Measurements from ENCODE around the gene SLC25A1.
"Not testable (repeated sequence)": the region's sequence is repeated elsewhere in the genome, so short reads cannot be mapped to it uniquely, and the experiment has no call there.

SLC25A1 gene

DNA sequence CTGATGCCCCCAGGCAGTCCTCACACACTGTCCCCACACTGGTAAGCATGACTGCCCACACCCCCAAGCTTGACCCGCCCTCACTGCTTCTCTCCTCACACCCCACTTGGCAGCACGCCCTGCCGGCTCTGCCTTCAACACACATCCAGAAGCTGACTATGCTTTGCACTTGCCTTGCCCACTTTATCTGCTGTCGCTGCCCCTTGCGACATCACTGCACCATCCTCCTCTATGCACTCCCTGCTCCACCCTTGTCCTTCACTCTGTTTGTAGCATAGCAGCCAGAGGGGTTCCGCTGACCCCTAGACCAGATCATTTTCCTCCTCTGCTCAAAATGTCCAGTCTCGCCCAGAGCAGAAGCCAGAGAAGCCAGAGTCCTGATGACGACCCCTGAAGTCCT lies 25.3 kb upstream of the SLC25A1 start:
- DNase-seq: no peak

DNA sequence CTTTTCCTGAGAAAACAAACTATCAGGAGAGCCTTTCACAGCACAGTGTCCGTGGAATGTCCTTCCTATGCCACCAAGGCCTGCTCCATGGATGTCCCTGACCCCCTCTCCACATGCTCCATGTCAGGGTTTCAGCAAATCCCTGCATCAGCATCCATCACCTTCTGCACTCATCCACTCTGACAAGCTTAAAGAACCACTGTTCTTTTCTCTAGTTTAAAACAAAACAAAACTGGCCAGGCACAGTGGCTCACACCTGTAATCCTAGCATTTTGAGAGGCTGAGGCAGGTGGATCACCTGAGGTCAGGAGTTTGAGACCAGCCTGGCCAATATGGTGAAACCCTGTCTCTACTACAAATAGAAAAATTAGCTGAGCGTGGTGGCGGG lies 24.3 kb upstream of the SLC25A1 start:
- DNase-seq: not testable (repeated sequence)

DNA sequence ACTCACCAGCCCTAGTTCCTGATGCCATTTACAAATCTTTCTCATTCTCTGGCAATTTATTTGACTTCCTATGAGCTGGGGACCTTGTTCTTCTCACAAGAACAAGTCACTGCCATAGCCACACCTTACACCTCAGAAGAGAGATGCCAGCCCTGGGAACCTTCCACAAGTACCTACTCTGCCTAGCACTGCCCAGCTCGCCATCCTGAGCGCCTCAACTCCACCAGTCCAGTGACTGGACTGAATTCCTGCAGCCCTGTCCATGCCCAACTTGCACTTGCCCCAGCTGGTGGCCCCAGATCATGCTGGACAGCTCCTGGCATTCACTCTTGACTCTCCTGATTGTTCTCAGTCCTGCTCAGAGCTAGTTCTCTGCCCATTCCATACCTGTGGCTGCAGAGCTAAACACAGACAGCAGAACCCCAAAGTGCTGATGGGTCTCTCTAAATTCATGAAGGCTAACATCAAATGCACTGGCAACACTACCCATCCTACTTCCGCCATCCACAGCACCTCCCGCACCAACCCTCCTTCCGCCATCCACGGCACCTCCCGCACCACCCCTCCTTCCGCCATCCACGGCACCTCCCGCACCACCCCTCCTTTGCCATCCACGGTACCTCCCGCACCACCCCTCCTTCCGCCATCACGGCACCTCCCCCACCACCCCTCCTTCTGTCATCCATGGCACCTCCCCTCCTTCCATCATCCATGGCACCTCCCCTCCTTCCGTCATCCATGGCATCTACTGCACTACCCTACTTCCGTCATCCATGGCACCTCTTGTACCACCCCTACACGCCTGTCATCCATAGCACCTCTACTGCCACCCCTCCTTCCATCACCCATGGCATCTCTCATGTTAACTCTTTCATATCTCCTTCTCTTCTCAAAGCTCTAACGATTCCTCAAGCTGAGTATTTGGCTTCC lies 23.6 kb upstream of the SLC25A1 start:
- DNase-seq: no peak

DNA sequence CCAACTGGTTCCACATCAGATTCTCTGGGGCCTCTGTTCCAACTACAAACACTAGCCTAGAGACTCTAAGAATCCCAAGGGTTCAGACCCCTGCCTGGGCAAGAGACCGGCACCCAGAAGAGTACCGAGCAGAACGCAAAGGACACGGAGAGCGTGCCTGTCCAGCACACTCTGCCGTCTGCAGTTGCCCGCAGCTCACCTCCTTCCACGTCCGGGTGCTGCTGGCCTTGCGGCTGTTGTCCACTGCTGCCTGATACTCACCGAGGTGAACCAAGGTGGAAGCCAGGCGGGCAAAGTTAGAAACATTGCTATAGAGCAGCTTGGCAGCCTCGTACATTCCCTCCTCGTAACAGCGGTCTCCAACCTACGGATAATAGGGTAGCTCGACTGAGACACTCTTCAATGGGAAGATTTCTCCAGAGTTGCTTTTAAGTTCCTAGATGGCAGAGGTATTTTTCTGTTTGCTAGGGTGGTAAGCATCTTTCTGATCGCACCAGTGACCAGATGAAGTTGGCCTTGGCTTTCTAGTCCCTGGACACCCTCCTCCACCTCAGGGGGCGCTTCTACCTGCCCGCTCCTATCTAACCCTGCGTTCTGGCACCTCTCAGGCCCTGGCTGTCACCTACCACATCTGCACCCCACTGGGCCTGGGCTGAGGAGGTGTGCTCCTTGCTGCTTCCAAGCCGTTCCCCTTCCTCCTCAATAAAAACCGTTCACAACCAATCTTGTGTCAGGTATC lies 22.8 kb upstream of the SLC25A1 start:
- no peak for DNase-seq

GRCh38 chr22:19199479-19199878 lies 20.9 kb upstream of the SLC25A1 start:
- no peak for DNase-seq

DNA sequence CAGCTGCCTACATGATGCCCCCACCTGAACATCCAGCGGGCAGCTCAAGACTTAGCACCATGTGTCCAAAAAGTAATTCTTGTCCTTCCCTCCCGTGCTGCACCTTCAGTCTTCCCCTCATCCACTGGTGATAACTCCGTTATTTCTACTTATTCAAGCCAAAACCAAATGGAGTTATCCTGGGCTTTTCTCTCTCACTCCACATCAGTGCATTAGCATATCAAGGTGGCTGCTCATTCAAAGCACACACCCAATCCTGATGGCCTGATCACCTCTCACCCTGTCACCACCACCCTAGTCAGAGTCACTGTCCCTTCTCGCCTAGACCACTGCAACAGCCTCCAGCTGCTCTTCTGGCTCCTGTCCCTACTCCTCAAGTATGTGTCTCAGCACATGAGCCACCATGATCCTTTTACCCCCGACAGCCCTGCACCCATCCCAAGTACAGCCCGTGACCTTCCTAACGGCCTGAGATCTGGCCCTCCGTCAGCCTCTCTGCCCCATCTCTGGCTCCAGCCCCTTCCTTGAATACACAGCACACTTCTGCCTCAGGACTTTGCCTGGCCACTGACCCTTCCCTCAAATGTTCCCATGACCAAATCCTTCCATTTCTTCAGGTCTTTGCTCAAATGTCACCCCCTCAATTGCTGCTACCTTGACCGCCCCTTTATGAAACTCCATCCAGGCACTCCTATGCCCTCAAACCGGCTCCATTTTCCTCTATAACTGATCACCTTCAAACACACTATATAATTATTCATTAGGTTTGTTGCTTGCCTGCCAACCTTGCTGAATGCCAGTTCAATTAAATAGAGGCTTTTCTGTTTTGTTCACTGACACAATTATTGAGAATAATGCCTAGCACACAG lies 19.7 kb upstream of the SLC25A1 start:
- DNase-seq: no peak

GRCh38 chr22:19196841-19197612 lies 18.5 kb upstream of the SLC25A1 start:
- DNase-seq: no peak

DNA sequence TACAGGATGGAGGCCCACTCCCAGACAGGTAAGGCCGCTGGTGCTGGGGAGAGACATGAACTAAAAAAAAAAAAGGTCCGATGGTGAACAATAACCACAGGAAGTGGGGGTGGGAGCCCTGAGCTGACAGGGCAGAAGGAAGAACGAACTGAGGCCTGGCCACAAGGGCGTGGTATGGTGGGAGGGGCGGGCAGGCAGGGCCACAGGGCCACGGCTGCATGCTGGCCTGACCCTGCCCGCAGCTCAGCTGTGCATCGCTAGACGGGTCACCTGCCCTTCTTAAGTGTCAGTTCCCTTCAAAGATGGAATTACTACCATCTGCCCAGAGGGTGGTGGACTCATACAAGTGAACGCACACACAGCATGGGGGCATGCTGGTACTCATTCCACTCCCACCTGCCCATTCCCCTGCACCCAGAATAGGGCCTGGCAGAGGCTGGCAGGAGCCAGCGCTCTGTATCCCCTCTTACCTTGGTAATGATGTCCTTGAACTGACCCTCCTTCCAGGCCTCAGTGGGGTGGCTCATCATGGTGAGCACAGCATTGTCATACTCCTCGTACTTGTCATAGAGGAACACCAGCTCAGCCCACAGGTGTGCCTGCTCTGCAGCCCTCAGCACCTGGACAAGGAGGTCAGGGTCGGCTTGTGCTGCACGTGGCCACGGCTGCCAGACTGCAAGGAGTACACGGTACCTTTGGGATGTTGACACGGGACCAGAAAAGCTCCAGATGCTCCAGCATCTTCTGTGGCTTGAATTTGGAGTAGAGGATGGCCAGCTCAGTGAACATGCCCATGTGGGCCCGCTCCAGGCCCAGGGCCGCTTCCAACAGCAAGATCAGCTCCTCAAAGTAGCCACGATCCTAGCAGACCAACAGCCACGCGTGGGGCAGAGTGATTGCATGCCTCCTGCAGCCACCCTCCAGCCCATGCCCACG lies 17.5 kb upstream of the SLC25A1 start:
- DNase-seq: no peak

- no peak for DNase-seq
These were observed 16.4 kb upstream of the SLC25A1 start for GRCh38 chr22:19194766-19195536.

DNA sequence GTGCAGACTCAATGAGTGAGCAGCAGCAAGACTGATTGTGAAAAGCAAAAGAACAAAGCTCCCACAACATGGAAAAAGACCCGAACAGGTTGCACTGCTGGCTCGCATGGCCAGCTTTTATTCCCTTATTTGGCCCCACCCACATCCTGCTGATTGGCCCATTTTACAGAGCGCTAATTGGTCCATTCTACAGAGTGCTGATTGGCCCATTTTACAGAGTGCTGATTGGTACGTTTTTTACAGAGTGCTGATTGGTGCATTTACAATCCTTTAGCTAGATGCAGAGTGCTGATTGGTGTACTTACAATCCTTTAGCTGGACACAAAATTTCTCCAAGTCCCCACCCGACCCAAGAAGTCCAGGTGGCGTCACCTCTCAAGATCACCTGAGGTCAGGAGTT lies 15.3 kb upstream of the SLC25A1 start:
- DNase-seq: no peak

DNA sequence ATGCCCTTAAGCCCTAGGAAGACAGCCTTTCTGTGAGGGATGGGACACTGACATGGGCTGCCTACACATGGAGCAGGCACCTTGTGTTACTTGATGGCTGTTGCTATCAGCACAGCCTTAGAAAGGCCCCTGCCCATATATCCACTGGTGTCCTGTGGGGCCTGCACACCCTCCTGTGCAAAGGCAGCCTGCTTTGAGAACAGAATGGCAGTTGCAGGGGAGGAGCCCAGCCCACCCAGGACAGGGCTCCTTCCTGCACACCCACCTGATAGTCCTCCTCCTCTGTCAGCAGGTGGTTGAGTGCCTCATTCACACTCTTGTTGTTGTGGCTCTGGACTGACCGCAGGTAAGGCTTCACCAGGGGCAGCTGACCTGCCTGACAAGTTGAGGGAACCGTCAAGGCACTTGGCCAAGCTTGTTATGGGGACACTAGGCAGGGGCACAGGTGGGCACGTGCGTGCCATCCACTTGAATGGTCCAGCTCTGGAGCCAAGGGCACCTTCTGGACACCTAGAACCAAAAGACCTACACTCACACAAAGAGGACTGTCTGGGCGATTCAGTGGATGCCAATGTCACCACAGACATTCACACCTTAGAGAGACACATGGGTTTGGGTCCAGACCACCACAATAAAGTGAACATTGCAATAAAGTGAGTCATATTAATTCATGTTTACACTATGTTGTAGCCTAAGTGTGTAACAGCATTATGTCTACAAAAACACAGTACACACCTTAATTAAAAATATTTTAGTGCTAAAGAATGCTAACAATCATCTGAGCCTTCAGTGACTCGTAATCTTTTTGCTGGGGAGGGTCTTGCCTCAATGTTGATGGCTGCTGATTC lies 9.4 kb upstream of the SLC25A1 start:
- DNase-seq: no peak

- no peak for DNase-seq
These were observed 5.9 kb upstream of the SLC25A1 start for GRCh38 chr22:19184276-19184997.

GRCh38 chr22:19183216-19183615 lies 4.7 kb upstream of the SLC25A1 start:
- no peak for DNase-seq

DNA sequence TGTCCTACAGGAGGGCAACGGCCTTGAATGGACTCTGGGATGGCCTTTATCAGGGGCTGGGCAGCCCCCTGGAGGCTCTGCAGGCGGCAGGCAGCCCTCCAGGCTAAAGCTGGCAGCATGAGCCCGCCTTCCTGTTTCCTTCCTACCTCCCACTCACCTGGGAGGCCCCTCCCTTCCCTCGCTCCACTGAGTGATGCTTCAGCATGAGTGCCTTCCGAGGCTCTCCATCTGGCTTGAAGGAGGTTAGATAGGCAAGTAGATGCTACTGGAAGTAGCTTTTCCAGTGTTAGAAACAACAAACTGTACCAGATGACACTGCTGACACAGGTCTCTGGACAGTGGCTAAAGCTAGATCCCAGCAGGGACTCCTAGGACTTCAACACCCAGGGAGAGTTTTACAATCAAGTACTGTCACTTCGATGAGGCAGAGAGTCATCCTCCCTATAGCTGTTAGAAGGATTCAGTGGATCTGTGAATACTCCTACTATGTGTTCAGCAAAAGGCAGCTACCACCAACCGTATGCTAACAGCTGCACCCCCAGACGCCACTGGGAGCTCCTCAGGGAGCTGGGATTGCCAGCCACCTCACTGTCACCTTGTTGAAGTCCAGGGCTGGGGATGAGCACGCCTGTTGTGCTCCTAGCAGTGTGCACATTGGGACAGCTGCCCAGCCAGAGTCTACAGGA lies 4.1 kb upstream of the SLC25A1 start:
- DNase-seq: no peak

GRCh38 chr22:19181786-19182471 lies 3.4 kb upstream of the SLC25A1 start:
- no peak for DNase-seq

- no peak for DNase-seq
These were observed 2.3 kb upstream of the SLC25A1 start for GRCh38 chr22:19180740-19181410.

DNA sequence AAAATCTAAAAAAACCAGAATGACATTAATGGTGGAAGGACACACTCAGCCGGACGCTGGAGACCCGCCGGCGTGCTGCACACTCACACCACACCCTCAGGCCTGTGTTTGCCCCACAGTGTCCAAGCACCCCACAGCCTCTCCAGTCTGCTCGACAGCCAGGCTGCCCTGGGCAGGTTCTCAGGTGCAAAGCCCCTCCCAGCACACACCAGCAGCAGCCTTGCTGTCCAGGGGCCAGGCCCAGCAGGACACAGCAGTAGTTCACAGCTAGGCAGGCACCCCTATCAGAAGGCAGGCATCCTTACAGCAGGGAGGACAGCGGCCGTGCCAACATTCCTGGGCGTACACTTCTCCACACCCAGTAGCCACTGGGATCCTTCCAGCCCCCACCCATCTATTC lies 1.7 kb upstream of the SLC25A1 start:
- no peak for DNase-seq

All from CD4-positive, alpha-beta T cell treated with Interleukin-10 for 1 hour (primary cell).